H1 (cell line): Measurements from ENCODE around the gene ANKRD17. TPM values are rescaled to one million over a fixed set of nuclear protein-coding genes. Genes with fewer than 3 reads are reported as not detected.

ENCODE experiments used
- CTCF ChIA-PET: fragments of 300-600 bp; sonication (Branson Sonifier 250); formaldehyde crosslinking; loops from one replicate; lab custom pipeline; 2021; ENCODE audit not compliant: partially characterized antibody; lab: Charles Lee
- POLR2A ChIA-PET: fragments of 300-600 bp; sonication (Branson Sonifier 250); formaldehyde crosslinking; loops from one replicate; lab custom pipeline; 2021; ENCODE audit warnings: inconsistent platforms; ENCODE audit not compliant: partially characterized antibody; lab: Charles Lee
- DNase-seq, 2 experiments: peaks; one replicate each; pipeline versions ENCODE4 v3.0.0 to v3.0.0-alpha.2; 2010 to 2022; ENCODE audit warnings: low spot score in 2 of 2, low read depth in 1 of 2, mixed read lengths in 1 of 2
- FAIRE-seq: peaks from 2 replicates; lab custom pipeline; 2011; peaks lifted over from hg19 to GRCh38; lab: Jason Lieb, UNC
- H2AFZ ChIP-seq: 2 replicates; pipeline ENCODE4 v1.8.1; 2012; ENCODE audit warnings: low read length, inconsistent platforms
- H2AK5ac ChIP-seq: 2 replicates; pipeline ENCODE4 v1.6.1; 2013; ENCODE audit warnings: low read depth, low read length
- H2BK120ac ChIP-seq: replicated peaks from 2 replicates; pipeline ENCODE3; 2013; ENCODE audit warnings: low read depth, low read length, inconsistent platforms
- H2BK12ac ChIP-seq: 2 replicates; pipeline ENCODE4 v1.6.1; 2013; ENCODE audit warnings: low read depth, low read length
- H2BK15ac ChIP-seq: 2 replicates; pipeline ENCODE4 v1.6.1; 2013; ENCODE audit warnings: low read length
- H2BK20ac ChIP-seq: 2 replicates; pipeline ENCODE4 v1.6.1; 2013; ENCODE audit warnings: low read length
- H2BK5ac ChIP-seq: 2 replicates; pipeline ENCODE4 v1.6.1; 2013; ENCODE audit warnings: low read depth, low read length
- H3K14ac ChIP-seq: 2 replicates; pipeline ENCODE4 v1.6.1; 2013; ENCODE audit warnings: inconsistent platforms; ENCODE audit not compliant: insufficient read length
- H3K18ac ChIP-seq: 2 replicates; pipeline ENCODE4 v1.6.1; 2013; ENCODE audit warnings: low read length; ENCODE audit errors: extremely low read depth
- H3K23ac ChIP-seq: 2 replicates; pipeline ENCODE4 v1.6.1; 2013; ENCODE audit warnings: inconsistent platforms; ENCODE audit not compliant: insufficient read length
- H3K23me2 ChIP-seq: 2 replicates; pipeline ENCODE4 v1.6.1; 2013; ENCODE audit warnings: low read depth, low read length
- H3K27ac ChIP-seq: 2 replicates; pipeline ENCODE4 v1.6.1; 2011; ENCODE audit warnings: low read depth, low read length, inconsistent platforms
- H3K27me3 ChIP-seq, 4 experiments: replicated peaks in 1 of 4; 1 replicate in 1 of 4; 2 replicates in 3 of 4; pipeline versions ENCODE4 v1.6.1 to v1.8.1; 2011 to 2013; ENCODE audit warnings: low read length in 3 of 4, mild to moderate bottlenecking in 3 of 4, inconsistent platforms in 2 of 4, mixed read lengths in 2 of 4, moderate library complexity in 1 of 4; ENCODE audit not compliant: control insufficient read depth in 3 of 4, insufficient read depth in 3 of 4; ENCODE audit errors: extremely low read depth in 1 of 4
- H3K36me3 ChIP-seq, 4 experiments: 2 replicates each; pipeline versions ENCODE4 v1.6.1 to v1.8.1; 2011 to 2013; ENCODE audit warnings: mild to moderate bottlenecking in 4 of 4, low read length in 3 of 4, moderate library complexity in 2 of 4, control low read depth in 1 of 4, inconsistent platforms in 1 of 4; ENCODE audit not compliant: insufficient read depth in 4 of 4, control insufficient read depth in 2 of 4
- H3K4ac ChIP-seq: replicated peaks from 2 replicates; pipeline ENCODE3; 2013; ENCODE audit warnings: low read length, low read depth, mixed read lengths, inconsistent platforms; ENCODE audit not compliant: insufficient read length
- H3K4me1 ChIP-seq, 4 experiments: replicated peaks in 1 of 4; 1 replicate in 1 of 4; 2 replicates in 3 of 4; pipeline versions ENCODE4 v1.6.1 to v1.8.1; 2011 to 2013; ENCODE audit warnings: low read length in 3 of 4, inconsistent platforms in 2 of 4, mixed read lengths in 1 of 4; ENCODE audit not compliant: insufficient read depth in 4 of 4, control insufficient read depth in 3 of 4
- H3K4me2 ChIP-seq, 2 experiments: 2 replicates each; pipeline versions ENCODE4 v1.6.1 to v1.8.1; 2011 to 2013; ENCODE audit warnings: low read depth in 2 of 2, low read length in 2 of 2, control low read depth in 1 of 2, inconsistent platforms in 1 of 2, mild to moderate bottlenecking in 1 of 2; ENCODE audit not compliant: insufficient read depth in 1 of 2
- H3K4me3 ChIP-seq, 4 experiments: fragments of 200-600, 300-600 bp in 1 of 4; sonication (generic), shearing (Covaris generic), sonication (Bioruptor Twin) in 1 of 4; 2 replicates each; pipeline versions ENCODE4 v1.5.1 to v1.8.1; 2011 to 2016; ENCODE audit warnings: low read length in 4 of 4, low read depth in 3 of 4, control low read depth in 2 of 4, inconsistent platforms in 2 of 4, mild to moderate bottlenecking in 2 of 4, mixed read lengths in 1 of 4, moderate library complexity in 1 of 4; ENCODE audit not compliant: insufficient read depth in 2 of 4; ENCODE audit errors: extremely low read depth in 1 of 4
- H3K56ac ChIP-seq: replicated peaks from 2 replicates; pipeline ENCODE3; 2013; ENCODE audit warnings: low read depth, mild to moderate bottlenecking, mixed read lengths, low read length, inconsistent platforms; ENCODE audit not compliant: insufficient read length
- H3K79me1 ChIP-seq: 2 replicates; pipeline ENCODE4 v1.6.1; 2013; ENCODE audit warnings: low read depth, low read length, control low read depth
- H3K79me2 ChIP-seq, 2 experiments: 2 replicates each; pipeline versions ENCODE4 v1.6.1 to v1.8.1; 2012 to 2013; ENCODE audit warnings: low read length in 2 of 2, mild to moderate bottlenecking in 2 of 2, inconsistent platforms in 1 of 2; ENCODE audit not compliant: insufficient read depth in 2 of 2, control insufficient read depth in 1 of 2
- H3K9ac ChIP-seq, 4 experiments: replicated peaks in 1 of 4; 1 replicate in 1 of 4; 2 replicates in 3 of 4; pipeline versions ENCODE4 v1.6.1 to v1.8.1; 2011 to 2013; ENCODE audit warnings: low read depth in 3 of 4, low read length in 3 of 4, control low read depth in 2 of 4, mild to moderate bottlenecking in 2 of 4, moderate library complexity in 2 of 4, inconsistent platforms in 1 of 4; ENCODE audit errors: extremely low read depth in 1 of 4
- H3K9me3 ChIP-seq, 2 experiments: 2 replicates each; pipeline versions ENCODE4 v1.6.1 to v1.8.1; 2012 to 2013; ENCODE audit warnings: mild to moderate bottlenecking in 2 of 2, moderate library complexity in 2 of 2, control low read depth in 1 of 2, inconsistent platforms in 1 of 2, low read depth in 1 of 2, low read length in 1 of 2, mixed read lengths in 1 of 2; ENCODE audit not compliant: insufficient read depth in 2 of 2
- H4K20me1 ChIP-seq, 2 experiments: replicated peaks in 1 of 2; 2 replicates each; pipeline versions ENCODE3 to v1.8.1; 2011 to 2013; ENCODE audit warnings: inconsistent platforms in 2 of 2, low read length in 2 of 2, mild to moderate bottlenecking in 1 of 2; ENCODE audit not compliant: insufficient read depth in 2 of 2, control insufficient read depth in 1 of 2
- H4K5ac ChIP-seq: 2 replicates; pipeline ENCODE4 v1.6.1; 2013; ENCODE audit warnings: low read length, low read depth, mixed read lengths, inconsistent platforms; ENCODE audit not compliant: insufficient read length
- H4K8ac ChIP-seq: 2 replicates; pipeline ENCODE4 v1.8.0; 2013; ENCODE audit warnings: mild to moderate bottlenecking, moderate library complexity, low read length, inconsistent platforms; ENCODE audit not compliant: insufficient read depth; ENCODE audit errors: extremely low read depth
- H4K91ac ChIP-seq: replicated peaks from 2 replicates; pipeline ENCODE3; 2013; ENCODE audit warnings: low read length, mixed read lengths, inconsistent platforms; ENCODE audit not compliant: insufficient read length
- GABPA ChIP-seq: IDR thresholded peaks from 2 replicates; pipeline ENCODE4 v1.6.1; 2011; ENCODE audit warnings: mild to moderate bottlenecking, low read length, moderate library complexity, borderline replicate concordance; ENCODE audit not compliant: insufficient read depth
- NANOG ChIP-seq: IDR thresholded peaks from 2 replicates; pipeline ENCODE4 v1.6.1; 2011; ENCODE audit warnings: low read length, low read depth, mild to moderate bottlenecking, inconsistent platforms; ENCODE audit not compliant: insufficient read depth, poor library complexity, severe bottlenecking
- SRF ChIP-seq: IDR thresholded peaks from 2 replicates; pipeline ENCODE4 v1.6.1; 2011; ENCODE audit warnings: mild to moderate bottlenecking, low read depth, low read length, moderate library complexity
- ZNF274 ChIP-seq: IDR thresholded peaks from 2 replicates; pipeline ENCODE4 v1.7.0; 2012; ENCODE audit warnings: low read length, borderline replicate concordance; ENCODE audit errors: extremely low read depth
- WGBS, 2 experiments: shearing (Covaris generic) in 1 of 2; methylation state at CpG; one replicate each; pipeline versions ENCODE4 v1.1.6 to v1.1.7; 2013 to 2015; ENCODE audit warnings: low lambda C conversion rate in 2 of 2, mixed read lengths in 2 of 2, inconsistent platforms in 1 of 2, low coverage in 1 of 2, missing lambda C conversion rate in 1 of 2; ENCODE audit not compliant: insufficient replicate concordance in 2 of 2, insufficient coverage in 1 of 2, insufficient read length in 1 of 2; ENCODE audit errors: extremely low coverage in 1 of 2, missing lambda C conversion rate in 1 of 2; 5-methylcytosine and 5-hydroxymethylcytosine counted together
- polyA plus RNA-seq, 7 experiments: library from polyadenylated mRNA; depleted of rRNA in 3 of 7; stranded (reverse) in 5 of 7; unstranded in 2 of 7; fragments of >200 nt in 5 of 7; fragments of 200-250 nt in 2 of 7; gene quantifications; 1 replicate in 5 of 7; 2 replicates in 1 of 7; 4 replicates in 1 of 7; pipeline versions ENCODE4 v1.2.1 to v1.2.3, GENCODE V29; 2011 to 2013; ENCODE audit warnings: missing spikeins in 2 of 7, mixed read lengths in 2 of 7
- total RNA-seq: library from RNA; stranded (reverse); fragmentation: NEBNext Ultra II Directional; extraction: Animal tissue kit (Norgen Biotek cat#: 25700); gene quantifications from 2 replicates; pipeline ENCODE4 v1.2.1, GENCODE V29; 2021

Gene ANKRD17
- total and polyA plus RNA-seq, 2 of the 8 experiments (the other 6 are each of a cell fraction or from before 2014, with no cell fraction given) = 42.4 to 93.7 TPM

DNA sequence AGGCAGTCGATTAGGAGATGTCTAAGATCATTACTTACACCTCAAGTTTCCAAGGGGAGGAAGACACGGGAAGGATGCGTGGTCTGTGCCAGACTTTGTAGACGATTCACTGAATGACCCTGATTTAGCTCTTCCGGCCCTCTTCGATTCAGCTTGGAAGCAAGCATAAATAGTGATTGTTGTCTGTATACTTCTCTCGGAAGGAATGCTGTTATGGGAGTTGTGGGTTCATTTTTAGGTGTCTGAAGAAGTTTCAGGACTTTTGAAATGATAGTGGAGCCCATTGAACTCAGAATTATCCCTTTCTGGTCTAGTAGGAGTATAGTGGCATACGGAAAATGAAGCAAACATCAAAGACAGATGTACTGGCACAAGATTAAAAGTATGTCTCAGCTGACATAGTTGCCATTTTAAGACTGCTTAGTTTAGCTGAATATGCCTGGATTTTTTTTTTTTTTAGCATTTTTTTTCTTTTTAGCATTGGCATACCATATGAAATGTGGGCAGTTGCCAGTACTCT, 1.0 kb upstream of the ANKRD17 start:
- Histone ChIP-seq H4K5ac (peak overlapping the region; percentile 83), H4K8ac (no peak overlapping the region), H3K4me2 (peak overlapping the region; percentile 75), H2BK15ac (no peak overlapping the region), H3K36me3 (peaks cover 0 to 5% (median 0%) of the 10 kb centered on the region in 4 experiments; a peak in 2 of 8 replicates), H3K14ac (no peak overlapping the region), H4K20me1 (peaks cover 0 to 10% of the 10 kb centered on the region in 2 experiments), H3K4me3 (peak overlapping the region; percentile 86 to 100 (median 94)), H3K23ac (no peak overlapping the region), H2AFZ (peak overlapping the region; percentile 96), H4K91ac (peak overlapping the region; percentile 63), H3K79me2 (peaks cover 14 to 60% of the 10 kb centered on the region in 2 experiments; a peak in 3 of 4 replicates), H2BK20ac (no peak overlapping the region), H3K79me1 (no peaks in the 10 kb centered on the region; the same call in 1 of the 2 replicates), H3K9ac (peak overlapping the region; percentile 86 to 98 (median 96)), H2BK5ac (peak overlapping the region; percentile 0; the same call in 1 of the 2 replicates), H3K23me2 (no peaks in the 10 kb centered on the region; the same call in 1 of the 2 replicates), H3K4ac (no peak overlapping the region), H2AK5ac (no peak overlapping the region), H3K27ac (peak overlapping the region; percentile 99), H2BK12ac (no peak overlapping the region), H3K27me3 (no peaks in the 10 kb centered on the region), H3K4me1 (peaks cover 0 to 5% (median 0%) of the 10 kb centered on the region in 4 experiments; a peak in 2 of 7 replicates), H2BK120ac (no peak overlapping the region), H3K9me3 (no peaks in the 10 kb centered on the region), H3K18ac (peak overlapping the region; percentile 62; the same call in 1 of the 2 replicates), H3K56ac (peak overlapping the region; percentile 43)
- DNase-seq (no peak), FAIRE-seq (no peak)
- CTCF ChIA-PET = no interaction called here
- no peak for TF ChIP-seq SRF
- no peak for TF ChIP-seq GABPA
- no peak for TF ChIP-seq NANOG
- no peak for TF ChIP-seq ZNF274
- WGBS, 2 experiments = 6% methylated on average over 8 of the region's 8 CpGs; no CpG with 5 or more reads in 1 of the 2 experiments
- POLR2A ChIA-PET = interaction anchor here (0.7 to 3.2 kb wide), 18 partner anchors 8 to 260 kb away, joined by 3 to 14 read pairs (median 4); partner anchors contain the start of gene COX18
